ENCODE measurements around the gene KCNH8.

- TF ChIP-seq CTCF (IDR thresholded peaks at IDR 0.05) (no peak), EP300 (IDR thresholded peaks at IDR 0.05) (no peak)
These were observed 122.2 kb downstream of the KCNH8 start for GRCh38 chr3:19270481-19270880.
